Transverse colon (tissue), 4 donors: Measurements from ENCODE around the gene EEFSEC. TPM values are rescaled to one million over a fixed set of nuclear protein-coding genes. Genes with fewer than 3 reads are reported as not detected.

ENCODE experiments used
- DNase-seq: peaks from one replicate; pipeline ENCODE4 v3.0.0-alpha.2; 2019
- H3K27ac ChIP-seq, 4 donors: fragments of 200-600 bp; sonication (generic); 2 replicates each; pipeline ENCODE4 v1.5.1; 2016 to 2018; ENCODE audit warnings: inconsistent platforms in 4 of 4
- H3K27me3 ChIP-seq: fragments of 200-600 bp; sonication (generic); 2 replicates; pipeline ENCODE4 v1.5.1; 2017; ENCODE audit warnings: inconsistent platforms
- H3K36me3 ChIP-seq, 4 donors: fragments of 200-600 bp; sonication (generic); 2 replicates each; pipeline ENCODE4 v1.5.1; 2017 to 2019; ENCODE audit warnings: inconsistent platforms in 4 of 4
- H3K4me1 ChIP-seq, 4 donors: fragments of 200-600 bp; sonication (generic); 2 replicates each; pipeline ENCODE4 v1.5.1; 2017 to 2020; ENCODE audit warnings: inconsistent platforms in 4 of 4
- H3K4me3 ChIP-seq, 4 donors: fragments of 200-600 bp; sonication (generic); 1 replicate in 1 of 4; 2 replicates in 3 of 4; pipeline versions ENCODE4 v1.5.1 to v1.6.1; 2017 to 2019; ENCODE audit warnings: inconsistent platforms in 4 of 4
- H3K9me3 ChIP-seq, 2 donors: fragments of 200-600 bp; sonication (generic); 2 replicates each; pipeline ENCODE4 v1.5.1; 2017 to 2019; ENCODE audit warnings: inconsistent platforms in 2 of 2
- CTCF ChIP-seq, 5 experiments: fragments of 200-600 bp in 3 of 5; fragments of 450-650 bp in 2 of 5; sonication (generic) in 3 of 5; IDR thresholded peaks; 1 replicate in 2 of 5; 2 replicates in 3 of 5; pipeline ENCODE4 v1.5.1; 2016 to 2017; ENCODE audit warnings: antibody characterized with exemption in 5 of 5, inconsistent platforms in 3 of 5, mild to moderate bottlenecking in 2 of 5, moderate library complexity in 1 of 5
- EP300 ChIP-seq: sonication (generic); formaldehyde crosslinking; IDR thresholded peaks from one replicate; pipeline ENCODE4 v1.6.1; 2017; ENCODE audit warnings: antibody characterized with exemption, low read depth
- POLR2A ChIP-seq: fragments of 450-650 bp; IDR thresholded peaks from one replicate; pipeline ENCODE4 v1.6.1; 2016; ENCODE audit warnings: antibody characterized with exemption, mild to moderate bottlenecking, moderate library complexity
- POLR2AphosphoS5 ChIP-seq, 3 donors: sonication (generic); formaldehyde crosslinking; IDR thresholded peaks; one replicate each; pipeline ENCODE4 v1.6.1; 2016; ENCODE audit warnings: antibody characterized with exemption in 3 of 3
- WGBS, 2 donors: methylation state at CpG; one replicate each; pipeline ENCODE4 v1.1.5; 2018; ENCODE audit warnings: low coverage in 1 of 2; 5-methylcytosine and 5-hydroxymethylcytosine counted together
- in situ Hi-C, 4 donors: fragments of 200-750 bp; cut with MboI; loops; one replicate each; pipeline versions ENCODE4 v1.15.0 to v1.15.1; 2017; ENCODE audit warnings: low sequenced_read_pairs in 3 of 4, low pct_ligation_motif_present in 1 of 4, low pct_unique_long_range_greater_than_20kb in 1 of 4
- intact Hi-C: fragments of 100-400 bp; cut with DNase I; formaldehyde crosslinking; loops from one replicate; pipeline ENCODE4 v1.15.1; 2023; ENCODE audit warnings: low total_unique reads
- total RNA-seq, 4 donors: library from RNA; depleted of rRNA; stranded (reverse); fragments of >200 nt; gene quantifications; one replicate each; pipeline ENCODE4 v1.1.0, GENCODE V29; 2016

The EEFSEC gene
- total RNA-seq, 4 donors from 2014 or later, result 10.3 to 16.8 (median 14.2) TPM

- H3K27ac ChIP-seq, result no peak overlapping the region
- no peaks in the 10 kb centered on the region for H3K9me3 ChIP-seq
- no peaks in the 10 kb centered on the region for H3K36me3 ChIP-seq
- DNase-seq, result no peak
- H3K27me3 ChIP-seq, result peaks cover 73% of the 10 kb centered on the region
- H3K4me3 ChIP-seq, result peak overlapping the region in 2 of 4 donors; percentile 3 to 35
- in situ Hi-C loops, result no loop called here
- no peak for TF ChIP-seq CTCF (IDR thresholded peaks at IDR 0.05)
- TF ChIP-seq EP300, result no peak
- no peak for TF ChIP-seq POLR2AphosphoS5 (IDR thresholded peaks at IDR 0.05)
- TF ChIP-seq POLR2A, result no peak
- peaks cover 5 to 12% (median 9%) of the 10 kb centered on the region in 4 donors for H3K4me1 ChIP-seq
- intact Hi-C loops, result loop anchor here (5.0 kb wide), 1 partner anchor 65 kb away; no protein-coding TSS in a partner anchor
- 18% methylated on average over 25 of the region's 43 CpGs; no CpG with 5 or more reads in 1 of the 2 donors for WGBS, 2 donors
Measured at GRCh38 chr3:128432301-128432970, 279.2 kb downstream of the EEFSEC start.

- no peaks in the 10 kb centered on the region for H3K9me3 ChIP-seq
- intact Hi-C loops (loop anchor here (5.0 kb wide), 1 partner anchor 64 kb away; no protein-coding TSS in a partner anchor), in situ Hi-C loops (no loop called here)
- H3K4me3 ChIP-seq, result peak overlapping the region in 2 of 4 donors; percentile 3 to 35
- peaks cover 5 to 12% (median 9%) of the 10 kb centered on the region in 4 donors for H3K4me1 ChIP-seq
- peaks cover 66% of the 10 kb centered on the region for H3K27me3 ChIP-seq
- DNase-seq, result no peak
- no peak overlapping the region for H3K27ac ChIP-seq
- TF ChIP-seq POLR2AphosphoS5 (IDR thresholded peaks at IDR 0.05) (no peak), CTCF (IDR thresholded peaks at IDR 0.05) (no peak), POLR2A (no peak)
- H3K36me3 ChIP-seq, result no peaks in the 10 kb centered on the region
- 22% methylated on average over 27 of the region's 53 CpGs; no CpG with 5 or more reads in 1 of the 2 donors for WGBS, 2 donors
Measured at GRCh38 chr3:128432971-128433836, 279.9 kb downstream of the EEFSEC start.

GRCh38 chr3:128433837-128434165 is 280.5 kb downstream of the EEFSEC start:
- intact Hi-C loops, result loop anchor here (5.0 kb wide), 1 partner anchor 64 kb away; no protein-coding TSS in a partner anchor
- no peak for DNase-seq
- TF ChIP-seq CTCF (IDR thresholded peaks at IDR 0.05) (no peak), EP300 (no peak), POLR2AphosphoS5 (IDR thresholded peaks at IDR 0.05) (no peak), POLR2A (no peak)
- Histone ChIP-seq H3K4me3 (no peak overlapping the region), H3K27me3 (peaks cover 60% of the 10 kb centered on the region), H3K36me3 (no peaks in the 10 kb centered on the region), H3K4me1 (peaks cover 5 to 12% (median 9%) of the 10 kb centered on the region in 4 donors), H3K27ac (no peak overlapping the region), H3K9me3 (no peaks in the 10 kb centered on the region)
- in situ Hi-C loops, result no loop called here
- 26% methylated on average over 2 of the region's 2 CpGs; no CpG with 5 or more reads in 1 of the 2 donors for WGBS, 2 donors

- Histone ChIP-seq H3K27me3 (peaks cover 64% of the 10 kb centered on the region), H3K4me1 (peaks cover 5 to 12% (median 9%) of the 10 kb centered on the region in 4 donors), H3K36me3 (no peaks in the 10 kb centered on the region), H3K9me3 (no peaks in the 10 kb centered on the region), H3K4me3 (no peak overlapping the region), H3K27ac (no peak overlapping the region)
- intact Hi-C loops (loop anchor here (5.0 kb wide), 1 partner anchor 63 kb away; no protein-coding TSS in a partner anchor), in situ Hi-C loops (no loop called here)
- DNase-seq, result no peak
- TF ChIP-seq CTCF (IDR thresholded peaks at IDR 0.05) (no peak), POLR2A (no peak), EP300 (no peak), POLR2AphosphoS5 (IDR thresholded peaks at IDR 0.05) (no peak)
- 60 to 73% methylated on average over 1 to 2 of the region's 2 CpGs for WGBS, 2 donors
Measured at GRCh38 chr3:128434524-128434923, 281.2 kb downstream of the EEFSEC start.
